Liver (tissue), 9 donors: Measurements from ENCODE around the gene SPATS2. TPM values are rescaled to one million over a fixed set of nuclear protein-coding genes. Genes with fewer than 3 reads are reported as not detected.
"Not testable (repeated sequence)": the region's sequence is repeated elsewhere in the genome, so short reads cannot be mapped to it uniquely, and the experiment has no call there.

Experiments
- DNase-seq: peaks from one replicate; pipeline ENCODE4 v3.0.0-alpha.2; 2017; ENCODE audit warnings: low spot score
- H3K27ac ChIP-seq, 2 donors: one replicate each; pipeline ENCODE4 v1.7.0; 2013; ENCODE audit warnings: inconsistent platforms in 2 of 2, low read length in 2 of 2, control low read depth in 1 of 2, low read depth in 1 of 2, mild to moderate bottlenecking in 1 of 2
- H3K27me3 ChIP-seq, 4 donors: one replicate each; pipeline versions ENCODE4 v1.6.1 to v1.7.0; 2013; ENCODE audit warnings: low read length in 3 of 4, inconsistent platforms in 1 of 4, mild to moderate bottlenecking in 1 of 4, moderate library complexity in 1 of 4; ENCODE audit not compliant: control insufficient read depth in 4 of 4, insufficient read depth in 4 of 4
- H3K36me3 ChIP-seq, 4 donors: one replicate each; pipeline versions ENCODE4 v1.6.1 to v1.7.0; 2013; ENCODE audit warnings: low read length in 3 of 4, mild to moderate bottlenecking in 3 of 4, low read depth in 1 of 4, moderate library complexity in 1 of 4; ENCODE audit not compliant: control insufficient read depth in 4 of 4, insufficient read depth in 3 of 4
- H3K4me1 ChIP-seq, 4 donors: one replicate each; pipeline versions ENCODE4 v1.6.1 to v1.7.0; 2013; ENCODE audit warnings: low read length in 3 of 4, mild to moderate bottlenecking in 3 of 4, moderate library complexity in 1 of 4; ENCODE audit not compliant: control insufficient read depth in 4 of 4, insufficient read depth in 4 of 4
- H3K4me3 ChIP-seq, 3 donors: one replicate each; pipeline versions ENCODE4 v1.6.1 to v1.7.0; 2013; ENCODE audit warnings: low read length in 3 of 3, control low read depth in 1 of 3, low read depth in 1 of 3, mild to moderate bottlenecking in 1 of 3
- H3K9ac ChIP-seq, 2 donors: one replicate each; pipeline ENCODE4 v1.7.0; 2013; ENCODE audit warnings: low read length in 2 of 2, mild to moderate bottlenecking in 2 of 2, moderate library complexity in 2 of 2, control low read depth in 1 of 2, low read depth in 1 of 2
- H3K9me3 ChIP-seq, 4 donors: one replicate each; pipeline versions ENCODE4 v1.6.1 to v1.7.0; 2013; ENCODE audit warnings: low read length in 3 of 4; ENCODE audit not compliant: control insufficient read depth in 4 of 4
- EGR1 ChIP-seq, 2 donors: IDR thresholded peaks; 2 replicates each; pipeline ENCODE4 v1.6.1; 2016 to 2018; ENCODE audit warnings: antibody characterized with exemption in 2 of 2, low read depth in 2 of 2
- FOXA1 ChIP-seq: IDR thresholded peaks from 2 replicates; pipeline ENCODE4 v1.6.1; 2016; ENCODE audit warnings: antibody characterized with exemption
- FOXA2 ChIP-seq: IDR thresholded peaks from 2 replicates; pipeline ENCODE4 v1.6.1; 2016; ENCODE audit warnings: antibody characterized with exemption
- GABPA ChIP-seq, 2 donors: IDR thresholded peaks in 1 of 2; conservative IDR thresholded peaks in 1 of 2; 2 replicates each; pipeline ENCODE4 v1.6.1; 2016; ENCODE audit warnings: antibody characterized with exemption in 2 of 2, mild to moderate bottlenecking in 1 of 2, moderate library complexity in 1 of 2
- HNF4A ChIP-seq, 2 donors: conservative IDR thresholded peaks; 2 replicates each; pipeline ENCODE4 v1.6.1; 2016; ENCODE audit warnings: antibody characterized with exemption in 2 of 2, mild to moderate bottlenecking in 2 of 2
- JUND ChIP-seq, 2 donors: IDR thresholded peaks; 2 replicates each; pipeline ENCODE4 v1.6.1; 2016; ENCODE audit warnings: antibody characterized with exemption in 2 of 2
- NR2F2 ChIP-seq: IDR thresholded peaks from 2 replicates; pipeline ENCODE4 v1.6.1; 2016; ENCODE audit warnings: antibody characterized with exemption
- RAD21 ChIP-seq, 2 donors: IDR thresholded peaks; 2 replicates each; pipeline ENCODE4 v1.6.1; 2016; ENCODE audit warnings: antibody characterized with exemption in 2 of 2, mild to moderate bottlenecking in 2 of 2
- RXRA ChIP-seq, 2 donors: IDR thresholded peaks; 2 replicates each; pipeline ENCODE4 v1.6.1; 2017 to 2018; ENCODE audit warnings: antibody characterized with exemption in 2 of 2, mild to moderate bottlenecking in 1 of 2
- SP1 ChIP-seq: IDR thresholded peaks from 2 replicates; pipeline ENCODE4 v1.6.1; 2018; ENCODE audit warnings: antibody characterized with exemption, mild to moderate bottlenecking
- TAF1 ChIP-seq: conservative IDR thresholded peaks from 2 replicates; pipeline ENCODE4 v1.6.1; 2016; ENCODE audit warnings: antibody characterized with exemption, mild to moderate bottlenecking
- YY1 ChIP-seq: IDR thresholded peaks from 2 replicates; pipeline ENCODE4 v1.6.1; 2016; ENCODE audit warnings: antibody characterized with exemption, mild to moderate bottlenecking
- ZBTB33 ChIP-seq: IDR thresholded peaks from 2 replicates; pipeline ENCODE4 v1.6.1; 2016; ENCODE audit warnings: antibody characterized with exemption
- WGBS: extraction: QIAGEN DNeasy Blood & Tissue Kit; methylation state at CpG from one replicate; pipeline ENCODE4 v1.1.7; 2013; 5-methylcytosine and 5-hydroxymethylcytosine counted together
- polyA plus RNA-seq, 2 donors: library from polyadenylated mRNA; stranded (reverse) in 1 of 2; unstranded in 1 of 2; fragments of 200-250 nt in 1 of 2; fragments of >200 nt in 1 of 2; fragmentation: Nextera tagmentation in 1 of 2; extraction: Ambion mirVana in 1 of 2; gene quantifications; one replicate each; pipeline versions ENCODE4 v1.2.1 to v1.2.3, GENCODE V29; 2013 to 2015
- total RNA-seq, 2 donors: library from RNA; depleted of rRNA; stranded (reverse); fragments of >200 nt; gene quantifications; one replicate each; pipeline ENCODE4 v1.2.3, GENCODE V29; 2014
- TF ChIP-seq, protein P1 (sequence below): IDR thresholded peaks from 2 replicates; pipeline ENCODE4 v1.6.1; 2016; ENCODE audit warnings: antibody characterized with exemption
- TF ChIP-seq, protein P2 (sequence below): IDR thresholded peaks from 2 replicates; pipeline ENCODE4 v1.6.1; 2016; ENCODE audit warnings: antibody characterized with exemption, mild to moderate bottlenecking
- donor health status: healthy.
- donor health status: healthy.
- donor health status: healthy.
- donor health status: healthy.
- donor health status: healthy.

Gene SPATS2
- total and polyA plus RNA-seq, 4 donors: 2.4 to 5.2 (median 4.5) TPM

GRCh38 chr12:49332441-49332861, 34.8 kb upstream of the SPATS2 start:
- Histone ChIP-seq H3K4me3 (no peak overlapping the region), H3K27me3 (peaks cover 0 to 13% (median 2%) of the 10 kb centered on the region in 4 donors), H3K9ac (no peak overlapping the region), H3K36me3 (no peaks in the 10 kb centered on the region), H3K9me3 (no peaks in the 10 kb centered on the region), H3K27ac (no peak overlapping the region), H3K4me1 (peaks cover 0 to 13% (median 9%) of the 10 kb centered on the region in 4 donors)
- TF ChIP-seq FOXA1: no peak
- no peak for TF ChIP-seq YY1
- TF ChIP-seq HNF4A (conservative IDR thresholded peaks at IDR 0.05): no peak
- TF ChIP-seq EGR1 (IDR thresholded peaks at IDR 0.05; ENCODE audit: low read depth in 2 of 2): no peak
- no peak for TF ChIP-seq JUND (IDR thresholded peaks at IDR 0.05)
- no peak for TF ChIP-seq TAF1
- no peak for TF ChIP-seq NR2F2
- no peak for TF ChIP-seq FOXA2
- 79% methylated on average over 17 of the region's 17 CpGs for WGBS
- no peak for DNase-seq

- Histone ChIP-seq H3K9ac (no peak overlapping the region), H3K9me3 (no peaks in the 10 kb centered on the region), H3K36me3 (no peaks in the 10 kb centered on the region), H3K27ac (no peak overlapping the region), H3K4me1 (peaks cover 0 to 14% (median 9%) of the 10 kb centered on the region in 4 donors), H3K27me3 (peaks cover 0 to 13% (median 4%) of the 10 kb centered on the region in 4 donors), H3K4me3 (no peak overlapping the region)
- 31% methylated on average over 40 of the region's 40 CpGs for WGBS
- TF ChIP-seq RXRA (IDR thresholded peaks at IDR 0.05) (no peak), RAD21 (IDR thresholded peaks at IDR 0.05) (no peak), ZBTB33 (no peak), JUND (IDR thresholded peaks at IDR 0.05) (no peak), FOXA2 (no peak), SP1 (no peak), GABPA (IDR thresholded peaks at IDR 0.05 in 1 of 2, conservative IDR thresholded peaks at IDR 0.05 in 1 of 2) (no peak), HNF4A (conservative IDR thresholded peaks at IDR 0.05) (no peak), YY1 (no peak)
- TF ChIP-seq, protein P1, sequence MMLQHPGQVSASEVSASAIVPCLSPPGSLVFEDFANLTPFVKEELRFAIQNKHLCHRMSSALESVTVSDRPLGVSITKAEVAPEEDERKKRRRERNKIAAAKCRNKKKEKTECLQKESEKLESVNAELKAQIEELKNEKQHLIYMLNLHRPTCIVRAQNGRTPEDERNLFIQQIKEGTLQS: no peak
- TF ChIP-seq, protein P2, sequence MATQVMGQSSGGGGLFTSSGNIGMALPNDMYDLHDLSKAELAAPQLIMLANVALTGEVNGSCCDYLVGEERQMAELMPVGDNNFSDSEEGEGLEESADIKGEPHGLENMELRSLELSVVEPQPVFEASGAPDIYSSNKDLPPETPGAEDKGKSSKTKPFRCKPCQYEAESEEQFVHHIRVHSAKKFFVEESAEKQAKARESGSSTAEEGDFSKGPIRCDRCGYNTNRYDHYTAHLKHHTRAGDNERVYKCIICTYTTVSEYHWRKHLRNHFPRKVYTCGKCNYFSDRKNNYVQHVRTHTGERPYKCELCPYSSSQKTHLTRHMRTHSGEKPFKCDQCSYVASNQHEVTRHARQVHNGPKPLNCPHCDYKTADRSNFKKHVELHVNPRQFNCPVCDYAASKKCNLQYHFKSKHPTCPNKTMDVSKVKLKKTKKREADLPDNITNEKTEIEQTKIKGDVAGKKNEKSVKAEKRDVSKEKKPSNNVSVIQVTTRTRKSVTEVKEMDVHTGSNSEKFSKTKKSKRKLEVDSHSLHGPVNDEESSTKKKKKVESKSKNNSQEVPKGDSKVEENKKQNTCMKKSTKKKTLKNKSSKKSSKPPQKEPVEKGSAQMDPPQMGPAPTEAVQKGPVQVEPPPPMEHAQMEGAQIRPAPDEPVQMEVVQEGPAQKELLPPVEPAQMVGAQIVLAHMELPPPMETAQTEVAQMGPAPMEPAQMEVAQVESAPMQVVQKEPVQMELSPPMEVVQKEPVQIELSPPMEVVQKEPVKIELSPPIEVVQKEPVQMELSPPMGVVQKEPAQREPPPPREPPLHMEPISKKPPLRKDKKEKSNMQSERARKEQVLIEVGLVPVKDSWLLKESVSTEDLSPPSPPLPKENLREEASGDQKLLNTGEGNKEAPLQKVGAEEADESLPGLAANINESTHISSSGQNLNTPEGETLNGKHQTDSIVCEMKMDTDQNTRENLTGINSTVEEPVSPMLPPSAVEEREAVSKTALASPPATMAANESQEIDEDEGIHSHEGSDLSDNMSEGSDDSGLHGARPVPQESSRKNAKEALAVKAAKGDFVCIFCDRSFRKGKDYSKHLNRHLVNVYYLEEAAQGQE: no peak
- no peak for DNase-seq
These were observed 34.3 kb upstream of the SPATS2 start for GRCh38 chr12:49332891-49333371.

GRCh38 chr12:49333778-49334177, 33.5 kb upstream of the SPATS2 start:
- not testable (repeated sequence) for H3K27ac ChIP-seq, DNase-seq, H3K9me3 ChIP-seq, H3K36me3 ChIP-seq, H3K9ac ChIP-seq, H3K4me3 ChIP-seq
- Histone ChIP-seq H3K27me3 (peaks cover 0 to 13% (median 4%) of the 10 kb centered on the region in 4 donors), H3K4me1 (peaks cover 0 to 14% (median 9%) of the 10 kb centered on the region in 4 donors)
- WGBS: 44% methylated on average over 21 of the region's 21 CpGs
